GM18951 (cell line): ENCODE measurements around the gene SLC44A4.
"Not testable (repeated sequence)": the region's sequence is repeated elsewhere in the genome, so short reads cannot be mapped to it uniquely, and the experiment has no call there.

Experiments
- POLR2A ChIP-seq: IDR thresholded peaks from 4 replicates; pipeline ENCODE4 v1.6.1; 2011; ENCODE audit warnings: mild to moderate bottlenecking; ENCODE audit not compliant: insufficient read length, insufficient read depth; ENCODE audit errors: extremely low read depth
- in situ Hi-C: fragments of 300-500 bp; cut with MboI; formaldehyde crosslinking; loops from one replicate; pipeline ENCODE4 v1.12.0; 2022; ENCODE audit warnings: low sequenced_read_pairs, mixed read lengths, inconsistent platforms; ENCODE audit not compliant: unreplicated experiment

The SLC44A4 gene

DNA sequence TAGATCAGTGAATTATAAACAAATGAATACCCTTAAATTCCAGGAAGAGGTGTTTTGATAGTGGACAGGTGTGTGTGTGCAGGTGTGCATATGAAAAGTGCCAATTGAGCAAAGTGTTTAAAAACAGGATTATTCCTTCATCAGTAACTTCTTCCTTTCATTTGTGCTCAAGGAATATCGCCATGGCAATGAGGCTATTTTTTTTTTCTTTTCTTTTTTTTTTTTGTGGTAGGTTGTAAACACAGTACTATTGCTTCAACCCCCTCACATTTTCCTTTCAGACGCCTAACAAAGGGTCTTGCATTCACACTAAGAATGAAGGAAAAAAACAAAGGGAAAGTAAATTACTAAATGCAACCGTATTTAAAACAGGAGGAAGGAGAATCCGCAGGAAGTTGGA lies 53.2 kb downstream of the SLC44A4 start:
- in situ Hi-C loops: no loop called here
- TF ChIP-seq POLR2A: no peak

DNA sequence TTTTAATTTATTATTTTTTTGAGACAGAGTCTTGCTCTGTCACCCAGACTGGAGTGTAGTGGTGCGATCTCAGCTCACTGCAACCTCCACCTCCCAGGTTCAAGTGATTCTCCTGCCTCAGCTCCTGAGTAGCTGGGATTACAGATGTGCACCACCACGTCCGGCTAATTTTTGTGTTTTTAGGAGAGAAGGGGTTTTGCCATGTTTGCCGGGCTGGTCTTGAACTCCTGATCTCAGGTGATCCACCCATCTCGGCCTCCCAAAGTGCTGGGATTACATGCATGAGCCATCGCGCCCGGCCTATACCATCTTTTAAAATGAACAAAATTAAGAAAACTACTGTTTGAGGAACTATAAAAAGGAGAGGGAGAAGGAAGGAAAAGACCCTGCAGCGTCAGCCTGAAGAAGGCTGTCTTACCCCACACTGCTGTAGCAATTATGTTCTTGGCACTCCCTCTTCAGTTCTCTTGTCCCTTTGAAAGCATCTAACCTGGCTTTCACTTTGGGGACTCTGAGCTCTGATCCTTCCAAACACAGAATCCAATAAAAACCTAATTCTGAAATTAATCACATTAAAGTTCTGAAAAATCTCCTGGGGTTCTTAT lies 55.1 kb downstream of the SLC44A4 start:
- in situ Hi-C loops: not testable (repeated sequence)

DNA sequence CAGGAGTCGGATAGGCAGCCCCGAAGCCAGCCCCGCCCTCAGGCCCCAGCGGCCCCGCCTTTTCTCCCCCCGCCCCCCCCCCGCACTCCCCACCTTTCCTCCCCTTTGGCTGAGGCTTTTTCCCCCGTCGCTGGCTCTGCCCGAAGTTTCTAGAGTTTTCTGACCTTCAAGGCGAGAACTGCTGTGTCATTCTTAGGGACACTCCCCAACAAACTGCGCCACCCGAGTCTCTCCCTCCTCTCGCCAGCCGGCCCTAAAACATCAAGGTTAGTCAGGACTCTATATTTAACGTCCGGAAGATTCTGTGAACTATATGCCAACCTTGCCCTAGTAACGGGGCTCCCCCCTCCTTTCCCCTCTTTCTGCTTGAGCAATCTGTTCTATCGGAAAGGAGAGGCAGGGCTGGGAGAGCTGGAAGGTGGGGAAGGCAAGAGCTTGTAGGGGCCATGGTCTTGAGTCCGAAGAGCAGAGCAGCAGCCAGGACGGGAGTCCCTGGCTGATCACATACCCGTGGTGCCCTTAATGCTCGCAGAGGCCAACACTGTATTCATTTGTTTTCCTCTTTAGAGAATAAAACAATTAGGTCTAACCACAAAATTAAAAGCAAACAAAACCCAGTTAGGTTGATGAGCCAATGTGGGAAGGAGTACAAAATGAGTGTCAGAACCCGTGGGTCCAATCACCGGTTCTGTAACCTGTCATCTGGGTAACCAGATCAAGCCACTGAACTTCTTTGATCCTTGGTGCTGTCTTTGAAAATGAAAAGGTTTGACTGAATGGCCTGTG lies 56.6 kb downstream of the SLC44A4 start:
- peak; percentile 37 for TF ChIP-seq POLR2A
- in situ Hi-C loops: no loop called here

DNA sequence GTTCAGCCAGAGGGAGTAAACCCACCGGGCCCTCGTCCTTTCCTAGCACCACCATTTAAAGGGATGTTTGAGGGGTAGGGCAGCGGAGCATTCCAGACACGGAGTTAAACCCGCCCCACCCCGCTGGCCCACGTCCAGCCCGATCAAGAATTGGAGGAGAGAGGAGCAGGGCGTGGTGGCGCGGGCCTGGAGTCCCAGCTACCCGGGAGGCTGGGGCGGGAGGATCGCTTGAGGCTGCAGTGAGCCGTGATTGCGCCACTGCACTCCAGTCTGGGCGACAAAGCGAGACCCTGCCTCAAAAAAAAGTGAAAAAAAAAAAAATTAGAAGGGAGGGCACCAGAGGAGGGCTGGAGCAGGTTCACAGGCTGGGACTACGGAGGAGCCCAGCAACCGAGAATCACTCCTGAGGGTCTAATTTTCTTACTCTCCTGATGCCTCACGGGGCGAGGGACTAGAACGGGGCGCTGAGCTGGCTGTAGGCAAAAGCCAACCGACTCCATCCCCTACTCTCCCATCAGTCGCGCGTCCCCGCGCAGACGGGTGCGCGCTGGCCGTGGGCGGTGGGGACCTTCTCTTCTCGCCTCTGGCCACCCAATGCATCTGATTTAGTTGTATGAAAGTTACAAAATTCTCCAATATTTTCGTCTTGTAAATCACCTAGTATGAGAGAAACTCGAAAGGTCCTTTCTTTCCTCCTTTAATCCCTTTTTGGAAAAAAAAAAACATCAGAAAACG lies 57.3 kb downstream of the SLC44A4 start:
- TF ChIP-seq POLR2A: peak; percentile 70
- in situ Hi-C loops: no loop called here

DNA sequence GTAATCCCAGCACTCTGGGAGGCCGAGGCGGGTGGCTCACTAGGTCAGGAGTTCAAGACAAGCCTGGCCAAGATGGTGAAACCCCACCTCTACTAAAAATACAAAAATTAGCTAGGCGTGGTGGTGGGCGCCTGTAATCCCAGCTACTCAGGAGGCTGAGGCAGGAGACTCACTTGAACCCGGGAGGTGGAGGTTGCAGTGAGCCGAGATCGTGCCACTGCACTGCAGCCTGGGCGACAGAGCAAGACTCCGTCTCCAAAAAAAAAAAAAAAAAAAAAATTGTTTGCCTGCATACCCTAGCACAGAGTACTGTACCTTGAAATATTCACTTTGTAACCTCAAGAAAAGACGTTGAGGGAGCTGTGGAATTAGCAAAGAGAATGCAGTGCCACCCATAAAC lies 58.4 kb downstream of the SLC44A4 start:
- in situ Hi-C loops: not testable (repeated sequence)

DNA sequence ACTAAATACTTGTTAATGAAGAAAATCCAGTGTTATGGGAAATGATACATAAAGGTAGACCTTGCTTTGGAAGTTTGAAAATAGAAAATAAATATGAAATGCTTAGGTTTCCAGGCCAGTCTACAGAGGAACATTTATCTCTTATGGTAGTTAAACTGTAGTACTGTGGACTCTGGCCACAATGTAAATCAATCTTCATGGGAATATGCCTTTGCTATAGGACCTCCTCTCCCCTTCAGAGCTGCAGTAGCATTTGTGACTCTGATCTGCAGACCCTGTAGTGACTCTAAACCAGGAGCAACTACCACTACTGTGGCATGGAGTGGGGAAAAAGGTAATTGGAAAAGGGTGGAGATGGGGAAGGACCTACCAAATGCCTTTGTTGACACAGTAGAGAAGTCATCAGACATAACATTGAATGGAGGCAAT lies 58.9 kb downstream of the SLC44A4 start:
- in situ Hi-C loops: no loop called here
- TF ChIP-seq POLR2A: no peak

DNA sequence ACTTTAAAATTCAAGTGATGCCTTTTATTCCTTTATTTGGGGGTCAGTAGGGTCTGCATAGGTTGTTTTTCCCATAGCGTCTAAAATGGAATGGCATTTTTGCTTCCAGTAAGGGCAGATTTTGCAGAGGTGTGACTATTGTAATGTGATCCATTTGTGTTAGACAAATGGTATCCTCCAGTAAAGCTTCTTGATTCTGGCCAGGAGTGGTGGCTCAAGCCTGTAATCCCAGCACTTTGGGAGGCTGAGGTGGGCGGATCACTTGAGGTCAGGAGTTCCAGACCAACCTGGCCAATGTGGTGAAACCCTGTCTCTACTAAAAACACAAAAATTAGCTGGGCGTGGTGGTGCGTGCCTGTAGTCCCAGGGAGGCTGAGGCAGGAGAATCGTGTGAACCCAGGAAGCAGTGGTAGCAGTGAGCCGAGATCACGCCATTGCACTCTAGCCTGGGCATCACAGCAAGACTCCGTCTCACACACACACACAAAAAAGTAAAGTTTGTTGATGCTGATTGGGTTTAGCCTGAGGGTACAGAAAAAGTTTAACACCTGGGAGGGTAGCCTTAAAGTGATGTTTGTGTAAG lies 60.8 kb downstream of the SLC44A4 start:
- in situ Hi-C loops: not testable (repeated sequence)

DNA sequence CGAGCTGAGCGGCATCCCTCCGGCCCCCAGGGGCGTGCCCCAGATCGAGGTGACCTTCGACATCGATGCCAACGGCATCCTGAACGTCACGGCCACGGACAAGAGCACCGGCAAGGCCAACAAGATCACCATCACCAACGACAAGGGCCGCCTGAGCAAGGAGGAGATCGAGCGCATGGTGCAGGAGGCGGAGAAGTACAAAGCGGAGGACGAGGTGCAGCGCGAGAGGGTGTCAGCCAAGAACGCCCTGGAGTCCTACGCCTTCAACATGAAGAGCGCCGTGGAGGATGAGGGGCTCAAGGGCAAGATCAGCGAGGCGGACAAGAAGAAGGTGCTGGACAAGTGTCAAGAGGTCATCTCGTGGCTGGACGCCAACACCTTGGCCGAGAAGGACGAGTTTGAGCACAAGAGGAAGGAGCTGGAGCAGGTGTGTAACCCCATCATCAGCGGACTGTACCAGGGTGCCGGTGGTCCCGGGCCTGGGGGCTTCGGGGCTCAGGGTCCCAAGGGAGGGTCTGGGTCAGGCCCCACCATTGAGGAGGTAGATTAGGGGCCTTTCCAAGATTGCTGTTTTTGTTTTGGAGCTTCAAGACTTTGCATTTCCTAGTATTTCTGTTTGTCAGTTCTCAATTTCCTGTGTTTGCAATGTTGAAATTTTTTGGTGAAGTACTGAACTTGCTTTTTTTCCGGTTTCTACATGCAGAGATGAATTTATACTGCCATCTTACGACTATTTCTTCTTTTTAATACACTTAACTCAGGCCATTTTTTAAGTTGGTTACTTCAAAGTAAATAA lies 61.5 kb downstream of the SLC44A4 start:
- in situ Hi-C loops: not testable (repeated sequence)

DNA sequence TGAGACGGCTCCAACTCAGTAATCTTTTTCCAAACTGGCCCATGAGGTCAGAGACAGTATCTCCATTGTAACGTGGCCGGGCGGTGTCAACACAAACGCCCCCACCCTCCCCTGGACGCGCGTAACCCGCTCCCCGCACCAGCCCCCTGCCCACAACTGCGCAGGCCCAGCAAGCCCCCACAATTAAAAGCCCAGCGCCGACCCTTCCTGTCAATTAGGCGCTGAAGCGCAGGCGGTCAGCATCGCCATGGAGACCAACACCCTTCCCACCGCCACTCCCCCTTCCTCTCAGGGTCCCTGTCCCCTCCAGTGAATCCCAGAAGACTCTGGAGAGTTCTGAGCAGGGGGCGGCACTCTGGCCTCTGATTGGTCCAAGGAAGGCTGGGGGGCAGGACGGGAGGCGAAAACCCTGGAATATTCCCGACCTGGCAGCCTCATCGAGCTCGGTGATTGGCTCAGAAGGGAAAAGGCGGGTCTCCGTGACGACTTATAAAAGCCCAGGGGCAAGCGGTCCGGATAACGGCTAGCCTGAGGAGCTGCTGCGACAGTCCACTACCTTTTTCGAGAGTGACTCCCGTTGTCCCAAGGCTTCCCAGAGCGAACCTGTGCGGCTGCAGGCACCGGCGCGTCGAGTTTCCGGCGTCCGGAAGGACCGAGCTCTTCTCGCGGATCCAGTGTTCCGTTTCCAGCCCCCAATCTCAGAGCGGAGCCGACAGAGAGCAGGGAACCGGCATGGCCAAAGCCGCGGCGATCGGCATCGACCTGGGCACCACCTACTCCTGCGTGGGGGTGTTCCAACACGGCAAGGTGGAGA lies 63.6 kb downstream of the SLC44A4 start, which contains the start of the genes HSPA1A and HSPA1L:
TSS of gene HSPA1A (plus strand) at position 519 of the 814 bp plus-strand sequence. CDS start at position 733, 214 bp downstream.
TSS of gene HSPA1L (minus strand) at position 259 of the 814 bp plus-strand sequence. CDS start 3,311 bp downstream, outside the sequence.
- in situ Hi-C loops: no loop called here
- peak; percentile 87 for TF ChIP-seq POLR2A

DNA sequence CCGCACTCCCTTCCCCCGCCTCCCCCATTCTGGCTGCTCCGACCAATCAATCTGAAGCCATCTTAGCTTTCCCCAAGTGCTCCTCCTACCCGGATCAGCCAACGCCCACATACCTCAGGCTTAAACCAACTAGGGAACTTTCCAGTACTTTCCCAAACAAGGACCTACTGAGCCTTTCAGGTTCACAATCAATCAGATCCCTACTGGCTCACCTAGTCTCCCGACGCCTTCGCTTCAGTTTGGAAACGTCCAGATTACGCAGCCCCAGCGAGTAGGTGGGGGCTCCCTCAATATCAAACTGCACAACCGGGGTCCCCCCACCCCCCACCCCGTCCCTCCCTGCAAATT lies 64.1 kb downstream of the SLC44A4 start:
- in situ Hi-C loops: no loop called here
- no peak for TF ChIP-seq POLR2A

DNA sequence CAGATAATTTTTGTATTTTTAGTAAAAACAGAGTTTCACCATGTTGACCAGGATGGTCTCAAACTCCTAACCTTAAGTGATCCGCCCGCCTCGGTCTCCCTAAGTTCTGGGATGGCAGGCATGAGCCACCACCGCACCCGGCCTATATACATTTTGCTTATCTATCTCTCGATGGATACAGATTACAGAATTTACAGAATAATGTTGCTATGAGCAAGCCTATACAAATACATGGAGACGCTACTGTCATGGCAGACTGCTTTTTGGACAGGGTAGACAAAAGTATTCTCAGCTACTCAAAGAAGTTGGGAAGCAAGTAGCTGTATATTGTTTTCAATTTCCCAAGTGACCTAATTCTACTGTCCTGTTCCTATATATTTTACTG lies 65.3 kb downstream of the SLC44A4 start:
- no peak for TF ChIP-seq POLR2A
- in situ Hi-C loops: no loop called here
